Gastrocnemius medialis (tissue), 4 donors: ENCODE data around the gene TNFRSF1A. TPM values are rescaled to one million over a fixed set of nuclear protein-coding genes. Genes with fewer than 3 reads are reported as not detected.

ENCODE experiments used
- ATAC-seq, 2 donors: fragments of 150-250 bp; one replicate each; pipeline ENCODE4 v1.9.1; 2016
- DNase-seq, 2 donors: peaks; one replicate each; pipeline ENCODE4 v3.0.0-alpha.2; 2019
- H3K27ac ChIP-seq, 4 donors: fragments of 200-600 bp; sonication (generic); 1 replicate in 1 of 4; 2 replicates in 3 of 4; pipeline ENCODE4 v1.5.1; 2016 to 2018; ENCODE audit warnings: mild to moderate bottlenecking in 2 of 4, moderate library complexity in 1 of 4
- H3K27me3 ChIP-seq, 3 donors: fragments of 200-600 bp; sonication (generic) in 2 of 3; 1 replicate in 1 of 3; 2 replicates in 2 of 3; pipeline versions ENCODE4 v1.5.1 to v1.6.0; 2016 to 2019; ENCODE audit warnings: mild to moderate bottlenecking in 1 of 3, moderate library complexity in 1 of 3
- H3K36me3 ChIP-seq, 2 donors: fragments of 200-600 bp; sonication (generic) in 1 of 2; one replicate each; pipeline ENCODE4 v1.5.1; 2017 to 2018
- H3K4me1 ChIP-seq, 2 donors: fragments of 200-600 bp; sonication (generic) in 1 of 2; one replicate each; pipeline ENCODE4 v1.5.1; 2016 to 2017; ENCODE audit warnings: mild to moderate bottlenecking in 2 of 2
- H3K4me3 ChIP-seq, 4 donors: fragments of 200-600 bp; sonication (generic) in 3 of 4; 1 replicate in 1 of 4; 2 replicates in 3 of 4; pipeline ENCODE4 v1.5.1; 2016 to 2019; ENCODE audit warnings: mild to moderate bottlenecking in 2 of 4
- H3K9me3 ChIP-seq, 3 donors: fragments of 200-600 bp; sonication (generic) in 2 of 3; 1 replicate in 1 of 3; 2 replicates in 2 of 3; pipeline ENCODE4 v1.5.1; 2016 to 2019
- CTCF ChIP-seq, 5 experiments: fragments of 450-650 bp in 3 of 5; fragments of 200-600 bp in 2 of 5; sonication (generic) in 2 of 5; IDR thresholded peaks in 4 of 5; conservative IDR thresholded peaks in 1 of 5; 1 replicate in 4 of 5; 2 replicates in 1 of 5; pipeline ENCODE4 v1.5.1; 2016 to 2019; ENCODE audit warnings: antibody characterized with exemption in 5 of 5, mild to moderate bottlenecking in 3 of 5, moderate library complexity in 3 of 5
- POLR2A ChIP-seq, 2 donors: fragments of 450-650 bp; IDR thresholded peaks; one replicate each; pipeline ENCODE4 v1.6.1; 2017; ENCODE audit warnings: antibody characterized with exemption in 2 of 2, mild to moderate bottlenecking in 2 of 2, moderate library complexity in 2 of 2
- in situ Hi-C, 4 donors: fragments of 200-750 bp; cut with MboI; loops; one replicate each; pipeline versions ENCODE4 v1.15.0 to v1.8.0; 2017; ENCODE audit warnings: low sequenced_read_pairs in 4 of 4
- intact Hi-C: fragments of 100-400 bp; cut with DNase I; formaldehyde crosslinking; loops from one replicate; pipeline ENCODE4 v1.15.1; 2023; ENCODE audit warnings: low total_unique reads
- total RNA-seq, 4 donors: library from RNA; depleted of rRNA; stranded (reverse); fragments of >200 nt; gene quantifications; one replicate each; pipeline versions ENCODE4 v1.1.0 to v1.2.3, GENCODE V29; 2016

TNFRSF1A gene
- total RNA-seq, 4 donors from 2014 or later, result 103 to 220 (median 193) TPM

- H3K27ac ChIP-seq, result no peak overlapping the region
- ATAC-seq (no peak), DNase-seq (no peak)
- intact Hi-C loops (no loop called here), in situ Hi-C loops (no loop called here)
- peaks cover 14 to 16% (median 16%) of the 10 kb centered on the region in 3 donors for H3K27me3 ChIP-seq
- no peak for TF ChIP-seq POLR2A (IDR thresholded peaks at IDR 0.05)
- no peak for TF ChIP-seq CTCF (IDR thresholded peaks at IDR 0.05 in 4 of 5, conservative IDR thresholded peaks at IDR 0.05 in 1 of 5)
- H3K4me1 ChIP-seq, result no peaks in the 10 kb centered on the region
- H3K36me3 ChIP-seq, result no peaks in the 10 kb centered on the region
- H3K9me3 ChIP-seq, result no peaks in the 10 kb centered on the region
- H3K4me3 ChIP-seq, result no peak overlapping the region
Measured at GRCh38 chr12:6312529-6313325, 29.1 kb downstream of the TNFRSF1A start.

GRCh38 chr12:6311822-6312528 is 29.9 kb downstream of the TNFRSF1A start:
- in situ Hi-C loops (no loop called here), intact Hi-C loops (no loop called here)
- no peak for ATAC-seq

GRCh38 chr12:6310771-6311610 is 30.9 kb downstream of the TNFRSF1A start:
- intact Hi-C loops, result no loop called here
- no peaks in the 10 kb centered on the region for H3K36me3 ChIP-seq
- ATAC-seq (no peak), DNase-seq (no peak)
- no peak overlapping the region for H3K27ac ChIP-seq
- H3K4me1 ChIP-seq, result no peaks in the 10 kb centered on the region
- in situ Hi-C loops, result no loop called here
- peaks cover 14 to 16% (median 16%) of the 10 kb centered on the region in 3 donors for H3K27me3 ChIP-seq
- no peaks in the 10 kb centered on the region for H3K9me3 ChIP-seq
- H3K4me3 ChIP-seq, result peak overlapping the region in 1 of 4 donors; percentile 29
- TF ChIP-seq CTCF (IDR thresholded peaks at IDR 0.05 in 4 of 5, conservative IDR thresholded peaks at IDR 0.05 in 1 of 5) (no peak), POLR2A (IDR thresholded peaks at IDR 0.05) (no peak)

More at GRCh38 chr12:6311822-6312528, 29.9 kb downstream of the TNFRSF1A start:
- TF ChIP-seq CTCF (IDR thresholded peaks at IDR 0.05 in 4 of 5, conservative IDR thresholded peaks at IDR 0.05 in 1 of 5), result no peak
- no peak for TF ChIP-seq POLR2A (IDR thresholded peaks at IDR 0.05)
- no peak for DNase-seq
- Histone ChIP-seq H3K36me3 (no peaks in the 10 kb centered on the region), H3K4me1 (no peaks in the 10 kb centered on the region), H3K27me3 (peaks cover 14 to 16% (median 16%) of the 10 kb centered on the region in 3 donors), H3K27ac (no peak overlapping the region), H3K4me3 (no peak overlapping the region), H3K9me3 (no peaks in the 10 kb centered on the region)

- Histone ChIP-seq H3K4me3 (no peak overlapping the region), H3K27me3 (peaks cover 14 to 16% (median 16%) of the 10 kb centered on the region in 3 donors), H3K4me1 (no peaks in the 10 kb centered on the region), H3K36me3 (no peaks in the 10 kb centered on the region), H3K27ac (no peak overlapping the region), H3K9me3 (no peaks in the 10 kb centered on the region)
- intact Hi-C loops (no loop called here), in situ Hi-C loops (no loop called here)
- no peak for TF ChIP-seq POLR2A (IDR thresholded peaks at IDR 0.05)
- TF ChIP-seq CTCF (IDR thresholded peaks at IDR 0.05 in 4 of 5, conservative IDR thresholded peaks at IDR 0.05 in 1 of 5), result no peak
- DNase-seq (no peak), ATAC-seq (no peak)
Measured at GRCh38 chr12:6307529-6307928, 34.3 kb downstream of the TNFRSF1A start.
